Measurements from ENCODE around the gene AMZ1. TPM values are rescaled to one million over a fixed set of nuclear protein-coding genes. Genes with fewer than 3 reads are reported as not detected.

Gene AMZ1
- total RNA-seq, result not detected in 2 replicates

GRCh38 chr7:2687881-2688318, at the start of gene AMZ1:
AMZ1 (plus strand) TSS chr7:2688202; CDS start chr7:2700452, 12,250 bp downstream.

Other genes with a start within 250 kb of the AMZ1 start
- gene GRIFIN, start 211.8 kb upstream of the AMZ1 start, total RNA-seq, result not detected in 2 replicates
- gene LFNG, start 168.4 kb upstream of the AMZ1 start, total RNA-seq, result 8.8 and 12.7 TPM in 2 replicates
- 21.4 and 24.5 TPM in 2 replicates for gene BRAT1, start 132.7 kb upstream of the AMZ1 start, total RNA-seq
- gene IQCE, start 129.2 kb upstream of the AMZ1 start, total RNA-seq, result 4.9 and 7.3 TPM in 2 replicates
- 48.1 and 54.0 TPM in 2 replicates for gene TTYH3, start 56.2 kb upstream of the AMZ1 start, total RNA-seq
- gene GNA12, start 156.1 kb downstream of the AMZ1 start, total RNA-seq, result 14.6 and 16.9 TPM in 2 replicates